GM19023 (cell line): ENCODE data around the gene MBD3.

ENCODE experiments used
- ATAC-seq: cut with Tn5 transposase; IDR thresholded peaks from one replicate; pipeline ENCODE4 v1.9.1; 2021; ENCODE audit warnings: mild to moderate bottlenecking, moderate library complexity; ENCODE audit not compliant: unreplicated experiment

Gene MBD3

DNA sequence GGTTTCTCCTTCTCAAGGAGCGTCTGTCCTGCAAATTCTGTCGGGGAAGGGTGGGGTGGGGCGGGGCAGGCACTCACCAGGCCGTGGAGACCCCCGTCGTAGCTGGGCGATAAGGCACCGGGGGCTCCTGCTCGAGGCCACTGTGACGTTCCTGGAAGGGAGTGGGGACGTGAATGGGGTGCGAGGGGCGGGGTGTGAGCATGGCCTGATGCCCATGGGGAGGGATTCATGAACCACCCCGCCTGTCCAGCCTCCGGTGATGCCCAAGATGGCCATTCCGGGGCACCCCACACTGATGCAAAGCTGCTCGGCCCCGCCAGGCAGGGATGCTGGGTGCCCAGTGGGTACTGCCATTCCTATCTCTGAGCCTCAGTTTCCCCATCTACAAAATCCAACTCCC is 27.0 kb upstream of the MBD3 start:
- no peak for ATAC-seq

DNA sequence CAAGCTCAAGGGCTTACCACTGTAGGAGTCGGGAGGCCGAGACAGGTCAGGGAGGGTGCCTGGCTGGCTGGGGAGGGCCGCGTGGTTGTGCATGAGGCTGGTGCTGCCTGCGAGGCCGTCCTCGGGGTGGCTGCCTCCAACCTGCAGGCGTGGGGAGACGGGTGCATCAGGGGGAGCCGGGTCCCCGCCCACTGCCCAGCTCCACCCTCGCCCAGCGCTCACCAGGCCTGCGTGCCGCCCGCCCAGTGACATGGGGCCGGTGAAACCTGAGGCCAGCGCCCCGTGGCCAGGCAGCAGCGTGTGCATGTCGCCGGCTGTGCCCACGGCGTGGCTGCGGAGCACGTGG is 26.4 kb upstream of the MBD3 start:
- ATAC-seq, result no peak

- ATAC-seq, result no peak
Observed at GRCh38 chr19:1618157-1619093, 25.8 kb upstream of the MBD3 start.

GRCh38 chr19:1616875-1617274 is 24.2 kb upstream of the MBD3 start:
- ATAC-seq, result no peak

- ATAC-seq, result no peak
Observed at GRCh38 chr19:1616396-1616795, 23.7 kb upstream of the MBD3 start.

DNA sequence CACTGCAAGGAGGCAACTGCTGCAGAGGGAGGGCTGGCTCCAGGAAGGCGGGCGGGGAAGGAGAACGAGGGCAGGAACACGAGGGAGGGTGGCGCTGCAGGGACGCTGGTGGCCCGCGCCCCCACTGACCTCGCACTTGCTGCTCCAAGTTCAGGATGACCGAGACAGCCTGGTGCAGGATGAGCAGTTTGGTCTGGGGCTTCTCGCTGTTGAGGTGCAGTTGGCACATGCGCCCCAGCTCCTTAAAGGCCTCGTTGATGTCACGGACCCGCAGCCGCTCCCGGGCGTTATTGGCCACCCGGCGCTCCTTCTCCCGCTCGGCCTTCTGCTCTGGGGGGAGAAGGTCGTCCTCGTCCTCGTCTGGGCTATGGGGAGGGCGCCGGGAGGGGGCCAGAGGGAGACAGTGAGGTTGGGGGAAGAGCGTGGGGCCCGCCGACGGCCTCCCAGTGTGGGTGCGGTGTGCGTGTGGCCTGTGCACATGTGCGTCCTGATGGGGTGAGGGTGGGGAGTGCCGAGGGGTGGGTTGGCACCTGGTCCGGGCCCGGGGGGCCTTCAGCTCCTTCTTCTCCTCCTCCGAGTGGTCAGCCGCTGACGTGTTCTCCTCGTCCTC is 22.6 kb upstream of the MBD3 start:
- ATAC-seq, result no peak

DNA sequence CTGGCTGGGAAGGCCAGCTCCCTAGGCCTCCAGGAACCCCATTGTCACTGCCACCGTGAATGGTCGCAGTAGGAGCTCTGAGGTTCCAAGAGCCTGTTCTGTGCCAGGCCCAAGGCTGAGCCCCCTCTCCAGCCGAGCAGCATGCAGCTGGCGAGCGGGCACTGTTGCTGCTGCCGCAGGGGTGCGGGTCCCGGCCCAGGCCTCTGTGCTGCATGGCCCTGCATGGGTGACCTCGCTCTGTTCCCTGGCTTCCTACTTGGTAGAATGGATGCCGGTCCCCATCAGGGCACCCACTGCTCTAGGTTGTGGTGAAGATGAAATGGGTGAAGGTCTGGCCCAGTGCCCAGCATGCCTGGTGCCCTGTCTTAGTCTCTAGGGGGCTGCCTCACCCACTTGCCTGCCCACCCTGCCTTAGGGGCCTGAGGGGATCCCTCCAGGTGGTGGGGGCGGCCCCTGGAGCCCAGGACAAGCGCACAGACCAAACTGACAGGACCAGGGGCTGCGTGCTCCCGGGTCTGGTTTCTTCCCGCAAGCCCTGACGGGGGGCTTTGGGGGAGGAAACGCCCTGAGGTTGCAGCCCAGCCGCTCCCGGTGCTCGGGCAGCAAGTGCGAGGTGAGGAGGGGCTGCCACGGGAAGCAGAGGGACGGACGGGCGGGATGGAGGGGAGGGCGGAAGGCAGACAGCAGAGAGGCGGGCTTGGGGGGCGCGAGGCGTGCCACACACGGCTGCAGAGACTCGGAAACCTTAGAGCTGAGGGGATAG is 21.3 kb upstream of the MBD3 start:
- no peak for ATAC-seq

DNA sequence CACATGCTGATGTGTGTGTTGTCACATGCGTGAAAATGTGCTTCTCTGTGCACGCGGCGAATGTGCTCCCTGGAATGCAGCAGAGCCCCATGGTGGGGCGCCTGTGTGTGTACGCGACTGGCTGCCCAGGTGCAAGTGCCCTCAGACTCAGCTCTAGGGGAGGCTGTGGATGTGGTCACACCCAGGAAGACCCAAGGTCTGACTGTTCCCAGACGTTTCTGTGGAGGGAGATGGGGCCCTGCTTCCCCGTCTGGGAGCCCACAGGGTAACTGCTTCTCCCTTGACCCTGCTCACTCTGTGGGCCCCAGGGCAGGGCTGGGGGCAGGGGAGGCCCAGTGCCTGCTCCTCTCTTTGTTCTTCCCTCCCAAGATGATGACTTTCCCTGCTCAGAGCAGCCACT is 20.5 kb upstream of the MBD3 start:
- ATAC-seq, result no peak

GRCh38 chr19:1612114-1613086 is 19.7 kb upstream of the MBD3 start:
- ATAC-seq, result no peak

DNA sequence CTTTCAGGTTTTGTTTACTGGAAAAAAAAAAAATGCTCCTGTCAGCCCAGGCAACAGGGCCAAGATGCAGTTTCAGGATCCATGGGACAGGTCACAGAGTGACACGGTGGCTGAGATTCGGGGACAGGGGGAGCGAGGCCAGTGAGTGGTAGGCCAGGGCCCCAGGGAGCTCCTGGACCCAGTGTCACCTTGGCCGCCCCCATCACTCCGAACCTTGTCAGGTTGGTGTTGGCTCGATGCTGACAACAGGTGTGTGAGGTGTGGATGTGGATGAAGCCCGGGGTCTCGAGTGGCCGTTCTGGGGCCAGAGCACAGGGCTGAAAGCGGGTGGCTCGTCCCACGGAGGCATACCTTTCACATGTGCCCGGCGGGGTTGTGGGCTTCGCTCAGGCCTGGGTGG is 18.7 kb upstream of the MBD3 start:
- ATAC-seq, result no peak

DNA sequence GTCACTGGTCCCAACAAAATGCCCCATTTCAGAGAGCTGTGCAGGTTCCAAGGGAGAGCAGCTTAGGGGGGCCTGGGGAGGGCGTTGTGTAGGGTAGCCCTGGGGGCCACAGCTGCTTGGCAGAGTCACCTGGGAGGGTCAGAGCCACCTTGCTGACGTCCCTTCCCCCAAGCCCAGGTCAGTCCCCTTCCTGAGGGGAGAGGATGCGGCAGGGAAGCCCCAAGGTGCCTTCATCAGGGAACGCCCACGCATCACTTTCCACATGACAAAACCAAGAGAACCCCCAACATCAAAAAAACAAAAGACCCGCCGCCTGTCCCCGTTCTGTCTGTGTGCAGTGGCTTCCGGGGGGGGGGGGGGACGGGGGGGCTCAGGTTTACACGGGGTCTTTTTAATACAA is 17.9 kb upstream of the MBD3 start:
- no peak for ATAC-seq

GRCh38 chr19:1609680-1610474 is 17.2 kb upstream of the MBD3 start:
- no peak for ATAC-seq

DNA sequence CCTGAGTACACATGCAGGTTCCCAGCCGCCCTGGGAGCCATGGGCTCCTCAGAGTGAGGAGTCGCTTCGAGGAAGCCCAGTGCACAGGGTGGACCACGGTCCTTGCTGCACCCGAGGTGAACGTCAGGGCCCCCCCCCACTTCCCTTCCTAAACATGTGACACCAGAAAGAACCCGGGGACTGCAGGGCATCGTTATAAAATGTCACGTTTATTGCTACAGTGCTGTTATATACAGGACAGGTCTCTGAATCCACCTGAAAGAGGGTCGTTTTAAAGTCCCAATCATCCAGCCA is 16.4 kb upstream of the MBD3 start:
- ATAC-seq, result no peak

GRCh38 chr19:1608359-1609102 is 15.9 kb upstream of the MBD3 start:
- no peak for ATAC-seq

DNA sequence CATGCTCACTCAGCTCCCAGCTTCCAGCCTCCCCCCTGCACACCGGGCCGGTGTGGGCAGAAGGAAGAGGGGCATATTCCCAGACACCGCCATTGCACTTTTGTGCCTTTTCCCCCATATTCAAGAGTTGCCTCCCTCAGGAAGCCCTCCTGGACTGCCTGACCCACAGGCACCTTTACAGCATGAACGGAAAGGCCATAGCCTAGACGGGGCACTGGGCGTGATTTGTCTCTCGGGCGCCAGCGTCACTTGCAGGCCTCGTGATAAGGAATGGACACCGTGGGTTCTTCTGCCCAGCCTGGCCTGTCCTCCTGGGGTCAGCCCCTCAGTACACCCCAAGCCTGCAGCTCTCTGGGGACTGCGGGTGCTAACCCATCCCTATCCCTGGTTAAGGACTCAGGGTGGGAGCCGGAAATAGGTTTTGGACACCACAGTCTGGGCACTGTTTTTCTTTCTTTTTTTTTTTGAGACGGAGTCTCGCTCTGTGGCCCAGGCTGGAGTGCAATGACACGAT is 13.5 kb upstream of the MBD3 start:
- ATAC-seq, result no peak

GRCh38 chr19:1605236-1606137 is 12.8 kb upstream of the MBD3 start, which contains the start of gene UQCR11:
UQCR11 (minus strand) TSS chr19:1605462; CDS start chr19:1605409, 53 bp downstream.
- ATAC-seq, result peak; percentile 86

DNA sequence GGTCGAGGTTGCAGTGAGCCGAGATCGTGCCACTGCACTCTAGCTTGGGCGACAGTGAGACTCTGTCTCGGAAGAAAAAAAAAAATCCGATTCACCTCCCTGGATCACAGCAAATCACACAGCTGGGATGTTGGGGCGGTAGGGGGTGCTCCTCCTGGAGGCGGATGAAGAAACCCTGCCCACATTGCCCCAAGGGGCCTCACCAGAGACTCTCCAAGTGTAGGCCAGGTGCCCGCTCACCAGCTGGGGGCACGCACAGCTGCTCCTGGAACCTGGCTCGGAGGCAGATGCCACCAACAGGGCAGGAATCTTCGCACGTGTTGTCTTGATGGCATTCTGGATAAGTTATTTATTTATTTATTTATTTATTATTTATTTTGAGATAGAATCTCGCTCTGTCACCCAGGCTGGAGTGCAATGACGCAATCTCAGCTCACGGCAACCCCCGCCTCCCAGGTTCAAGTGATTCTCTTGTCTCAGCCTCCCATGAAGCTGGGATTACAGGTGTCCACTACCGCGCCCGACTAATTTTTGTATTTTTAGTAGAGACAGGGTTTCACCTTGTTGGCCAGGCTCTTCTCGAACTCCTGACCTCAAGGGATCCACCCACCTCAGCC is 9.5 kb upstream of the MBD3 start:
- no peak for ATAC-seq
